ENCODE results near the gene ADAMTS3.

DNA sequence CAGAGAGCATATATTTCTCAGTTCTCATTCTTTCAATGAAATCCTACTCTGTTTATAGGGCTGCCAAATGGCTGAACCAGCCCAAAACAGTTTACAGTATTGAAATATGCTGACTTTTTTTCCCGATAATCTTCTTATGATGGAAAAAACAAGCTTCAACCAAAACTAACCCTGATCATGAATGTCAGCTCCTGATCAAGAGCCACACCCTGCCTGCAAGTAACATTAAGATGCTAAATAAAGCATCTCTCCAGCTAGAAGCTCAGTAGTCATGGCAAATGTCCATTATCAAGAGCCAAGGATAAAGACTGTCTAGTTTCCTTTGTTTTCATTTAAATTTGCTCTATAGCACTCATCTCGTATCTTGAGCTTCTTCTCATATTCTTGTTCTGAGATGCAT lies 136.0 kb downstream of the ADAMTS3 start:
- TF ChIP-seq CTCF (IDR thresholded peaks at IDR 0.05; ENCODE audit: poor library complexity, severe bottlenecking) = no peak
- no peak for TF ChIP-seq RAD21 (conservative IDR thresholded peaks at IDR 0.05)
- TF ChIP-seq EP300 (conservative IDR thresholded peaks at IDR 0.05; ENCODE audit: poor library complexity, severe bottlenecking) = no peak
- TF ChIP-seq EZH2 (IDR thresholded peaks at IDR 0.05; ENCODE audit: borderline replicate concordance, insufficient read depth, low read length, poor library complexity, severe bottlenecking) = no peak
- TF ChIP-seq MXI1 (conservative IDR thresholded peaks at IDR 0.05; ENCODE audit: poor library complexity, severe bottlenecking) = no peak
- TF ChIP-seq TAF1 (IDR thresholded peaks at IDR 0.05; ENCODE audit: low read depth) = no peak
- TF ChIP-seq POLR2AphosphoS5 (IDR thresholded peaks at IDR 0.05) = no peak
